Ishikawa (cell line): ENCODE results near the gene CDKN1A.

Source experiments
- CEBPB ChIP-seq: IDR thresholded peaks from 2 replicates; pipeline ENCODE4 v1.6.1; 2012
- EP300 ChIP-seq: IDR thresholded peaks from 2 replicates; pipeline ENCODE4 v1.6.1; 2012; ENCODE audit warnings: borderline replicate concordance
- RAD21 ChIP-seq: IDR thresholded peaks from 2 replicates; pipeline ENCODE4 v1.6.1; 2012; ENCODE audit warnings: low read depth
- TF ChIP-seq, protein P1 (sequence below): IDR thresholded peaks from 2 replicates; pipeline ENCODE4 v1.6.1; 2012
- TF ChIP-seq, protein P2 (sequence below): IDR thresholded peaks from 2 replicates; pipeline ENCODE4 v1.6.1; 2012; ENCODE audit warnings: low read depth, mild to moderate bottlenecking

DNA sequence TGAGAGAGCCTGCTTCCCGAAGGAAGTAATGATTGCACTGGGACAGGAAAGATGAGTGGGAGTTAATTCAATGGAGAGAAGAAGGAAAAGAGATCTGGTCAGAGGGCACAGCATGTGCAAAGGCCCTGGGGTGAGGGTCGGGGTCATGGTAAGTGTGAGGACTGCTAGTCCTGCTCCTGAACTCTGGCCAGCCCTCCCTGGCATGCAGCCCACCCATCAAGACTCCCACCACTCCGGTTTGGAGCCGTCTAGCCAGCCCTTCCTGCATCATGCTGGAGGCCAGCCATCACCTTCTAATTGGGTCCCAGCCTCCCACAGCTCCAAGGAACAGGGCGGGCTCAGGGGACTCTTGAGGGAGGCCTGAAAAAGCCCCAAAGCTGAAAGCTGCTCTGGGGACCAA, 42.2 kb upstream of the CDKN1A start:
- TF ChIP-seq, protein P1, sequence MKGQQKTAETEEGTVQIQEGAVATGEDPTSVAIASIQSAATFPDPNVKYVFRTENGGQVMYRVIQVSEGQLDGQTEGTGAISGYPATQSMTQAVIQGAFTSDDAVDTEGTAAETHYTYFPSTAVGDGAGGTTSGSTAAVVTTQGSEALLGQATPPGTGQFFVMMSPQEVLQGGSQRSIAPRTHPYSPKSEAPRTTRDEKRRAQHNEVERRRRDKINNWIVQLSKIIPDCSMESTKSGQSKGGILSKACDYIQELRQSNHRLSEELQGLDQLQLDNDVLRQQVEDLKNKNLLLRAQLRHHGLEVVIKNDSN = no peak
- no peak for TF ChIP-seq EP300
- TF ChIP-seq, protein P2, sequence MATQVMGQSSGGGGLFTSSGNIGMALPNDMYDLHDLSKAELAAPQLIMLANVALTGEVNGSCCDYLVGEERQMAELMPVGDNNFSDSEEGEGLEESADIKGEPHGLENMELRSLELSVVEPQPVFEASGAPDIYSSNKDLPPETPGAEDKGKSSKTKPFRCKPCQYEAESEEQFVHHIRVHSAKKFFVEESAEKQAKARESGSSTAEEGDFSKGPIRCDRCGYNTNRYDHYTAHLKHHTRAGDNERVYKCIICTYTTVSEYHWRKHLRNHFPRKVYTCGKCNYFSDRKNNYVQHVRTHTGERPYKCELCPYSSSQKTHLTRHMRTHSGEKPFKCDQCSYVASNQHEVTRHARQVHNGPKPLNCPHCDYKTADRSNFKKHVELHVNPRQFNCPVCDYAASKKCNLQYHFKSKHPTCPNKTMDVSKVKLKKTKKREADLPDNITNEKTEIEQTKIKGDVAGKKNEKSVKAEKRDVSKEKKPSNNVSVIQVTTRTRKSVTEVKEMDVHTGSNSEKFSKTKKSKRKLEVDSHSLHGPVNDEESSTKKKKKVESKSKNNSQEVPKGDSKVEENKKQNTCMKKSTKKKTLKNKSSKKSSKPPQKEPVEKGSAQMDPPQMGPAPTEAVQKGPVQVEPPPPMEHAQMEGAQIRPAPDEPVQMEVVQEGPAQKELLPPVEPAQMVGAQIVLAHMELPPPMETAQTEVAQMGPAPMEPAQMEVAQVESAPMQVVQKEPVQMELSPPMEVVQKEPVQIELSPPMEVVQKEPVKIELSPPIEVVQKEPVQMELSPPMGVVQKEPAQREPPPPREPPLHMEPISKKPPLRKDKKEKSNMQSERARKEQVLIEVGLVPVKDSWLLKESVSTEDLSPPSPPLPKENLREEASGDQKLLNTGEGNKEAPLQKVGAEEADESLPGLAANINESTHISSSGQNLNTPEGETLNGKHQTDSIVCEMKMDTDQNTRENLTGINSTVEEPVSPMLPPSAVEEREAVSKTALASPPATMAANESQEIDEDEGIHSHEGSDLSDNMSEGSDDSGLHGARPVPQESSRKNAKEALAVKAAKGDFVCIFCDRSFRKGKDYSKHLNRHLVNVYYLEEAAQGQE = no peak
- no peak for TF ChIP-seq CEBPB
- no peak for TF ChIP-seq RAD21
